Liver (tissue), 9 donors: ENCODE results near the gene TMTC2. TPM values are rescaled to one million over a fixed set of nuclear protein-coding genes. Genes with fewer than 3 reads are reported as not detected.

ENCODE experiments used
- DNase-seq: peaks from one replicate; pipeline ENCODE4 v3.0.0-alpha.2; 2017; ENCODE audit warnings: low spot score
- H3K27ac ChIP-seq, 2 donors: one replicate each; pipeline ENCODE4 v1.7.0; 2013; ENCODE audit warnings: inconsistent platforms in 2 of 2, low read length in 2 of 2, control low read depth in 1 of 2, low read depth in 1 of 2, mild to moderate bottlenecking in 1 of 2
- H3K27me3 ChIP-seq, 4 donors: one replicate each; pipeline versions ENCODE4 v1.6.1 to v1.7.0; 2013; ENCODE audit warnings: low read length in 3 of 4, inconsistent platforms in 1 of 4, mild to moderate bottlenecking in 1 of 4, moderate library complexity in 1 of 4; ENCODE audit not compliant: control insufficient read depth in 4 of 4, insufficient read depth in 4 of 4
- H3K36me3 ChIP-seq, 4 donors: one replicate each; pipeline versions ENCODE4 v1.6.1 to v1.7.0; 2013; ENCODE audit warnings: low read length in 3 of 4, mild to moderate bottlenecking in 3 of 4, low read depth in 1 of 4, moderate library complexity in 1 of 4; ENCODE audit not compliant: control insufficient read depth in 4 of 4, insufficient read depth in 3 of 4
- H3K4me1 ChIP-seq, 4 donors: one replicate each; pipeline versions ENCODE4 v1.6.1 to v1.7.0; 2013; ENCODE audit warnings: low read length in 3 of 4, mild to moderate bottlenecking in 3 of 4, moderate library complexity in 1 of 4; ENCODE audit not compliant: control insufficient read depth in 4 of 4, insufficient read depth in 4 of 4
- H3K4me3 ChIP-seq, 3 donors: one replicate each; pipeline versions ENCODE4 v1.6.1 to v1.7.0; 2013; ENCODE audit warnings: low read length in 3 of 3, control low read depth in 1 of 3, low read depth in 1 of 3, mild to moderate bottlenecking in 1 of 3
- H3K9ac ChIP-seq, 2 donors: one replicate each; pipeline ENCODE4 v1.7.0; 2013; ENCODE audit warnings: low read length in 2 of 2, mild to moderate bottlenecking in 2 of 2, moderate library complexity in 2 of 2, control low read depth in 1 of 2, low read depth in 1 of 2
- H3K9me3 ChIP-seq, 4 donors: one replicate each; pipeline versions ENCODE4 v1.6.1 to v1.7.0; 2013; ENCODE audit warnings: low read length in 3 of 4; ENCODE audit not compliant: control insufficient read depth in 4 of 4
- ATF3 ChIP-seq: IDR thresholded peaks from 2 replicates; pipeline ENCODE4 v1.6.1; 2016; ENCODE audit warnings: antibody characterized with exemption
- CTCF ChIP-seq: fragments of 150-350 bp; IDR thresholded peaks from 2 replicates; pipeline ENCODE4 v1.5.1; 2017; ENCODE audit warnings: improper control_type of control experiment, low read depth, low read length; ENCODE audit not compliant: missing input control
- EGR1 ChIP-seq, 2 donors: IDR thresholded peaks; 2 replicates each; pipeline ENCODE4 v1.6.1; 2016 to 2018; ENCODE audit warnings: antibody characterized with exemption in 2 of 2, low read depth in 2 of 2
- FOXA1 ChIP-seq: IDR thresholded peaks from 2 replicates; pipeline ENCODE4 v1.6.1; 2016; ENCODE audit warnings: antibody characterized with exemption
- FOXA2 ChIP-seq: IDR thresholded peaks from 2 replicates; pipeline ENCODE4 v1.6.1; 2016; ENCODE audit warnings: antibody characterized with exemption
- GABPA ChIP-seq, 2 donors: IDR thresholded peaks in 1 of 2; conservative IDR thresholded peaks in 1 of 2; 2 replicates each; pipeline ENCODE4 v1.6.1; 2016; ENCODE audit warnings: antibody characterized with exemption in 2 of 2, mild to moderate bottlenecking in 1 of 2, moderate library complexity in 1 of 2
- HNF4A ChIP-seq, 2 donors: conservative IDR thresholded peaks; 2 replicates each; pipeline ENCODE4 v1.6.1; 2016; ENCODE audit warnings: antibody characterized with exemption in 2 of 2, mild to moderate bottlenecking in 2 of 2
- HNF4G ChIP-seq: IDR thresholded peaks from 2 replicates; pipeline ENCODE4 v1.6.1; 2016; ENCODE audit warnings: antibody characterized with exemption
- JUND ChIP-seq, 2 donors: IDR thresholded peaks; 2 replicates each; pipeline ENCODE4 v1.6.1; 2016; ENCODE audit warnings: antibody characterized with exemption in 2 of 2
- MAX ChIP-seq: IDR thresholded peaks from 2 replicates; pipeline ENCODE4 v1.6.1; 2016; ENCODE audit warnings: antibody characterized with exemption
- NR2F2 ChIP-seq: IDR thresholded peaks from 2 replicates; pipeline ENCODE4 v1.6.1; 2016; ENCODE audit warnings: antibody characterized with exemption
- RAD21 ChIP-seq, 2 donors: IDR thresholded peaks; 2 replicates each; pipeline ENCODE4 v1.6.1; 2016; ENCODE audit warnings: antibody characterized with exemption in 2 of 2, mild to moderate bottlenecking in 2 of 2
- REST ChIP-seq: IDR thresholded peaks from 2 replicates; pipeline ENCODE4 v1.6.1; 2016; ENCODE audit warnings: antibody characterized with exemption, mild to moderate bottlenecking
- RXRA ChIP-seq, 2 donors: IDR thresholded peaks; 2 replicates each; pipeline ENCODE4 v1.6.1; 2017 to 2018; ENCODE audit warnings: antibody characterized with exemption in 2 of 2, mild to moderate bottlenecking in 1 of 2
- SP1 ChIP-seq: IDR thresholded peaks from 2 replicates; pipeline ENCODE4 v1.6.1; 2018; ENCODE audit warnings: antibody characterized with exemption, mild to moderate bottlenecking
- TAF1 ChIP-seq: conservative IDR thresholded peaks from 2 replicates; pipeline ENCODE4 v1.6.1; 2016; ENCODE audit warnings: antibody characterized with exemption, mild to moderate bottlenecking
- YY1 ChIP-seq: IDR thresholded peaks from 2 replicates; pipeline ENCODE4 v1.6.1; 2016; ENCODE audit warnings: antibody characterized with exemption, mild to moderate bottlenecking
- ZBTB33 ChIP-seq: IDR thresholded peaks from 2 replicates; pipeline ENCODE4 v1.6.1; 2016; ENCODE audit warnings: antibody characterized with exemption
- WGBS: extraction: QIAGEN DNeasy Blood & Tissue Kit; methylation state at CpG from one replicate; pipeline ENCODE4 v1.1.7; 2013; 5-methylcytosine and 5-hydroxymethylcytosine counted together
- polyA plus RNA-seq, 2 donors: library from polyadenylated mRNA; stranded (reverse) in 1 of 2; unstranded in 1 of 2; fragments of 200-250 nt in 1 of 2; fragments of >200 nt in 1 of 2; fragmentation: Nextera tagmentation in 1 of 2; extraction: Ambion mirVana in 1 of 2; gene quantifications; one replicate each; pipeline versions ENCODE4 v1.2.1 to v1.2.3, GENCODE V29; 2013 to 2015
- total RNA-seq, 2 donors: library from RNA; depleted of rRNA; stranded (reverse); fragments of >200 nt; gene quantifications; one replicate each; pipeline ENCODE4 v1.2.3, GENCODE V29; 2014
- donor health status: healthy.
- donor health status: healthy.
- donor health status: healthy.
- donor health status: healthy.
- donor health status: healthy.

TMTC2 gene
- total and polyA plus RNA-seq, 4 donors = 0.36 to 3.0 (median 0.61) TPM

- WGBS = 83% methylated on average over 1 of the region's 1 CpG
- no peak overlapping the region for H3K27ac ChIP-seq
- H3K4me3 ChIP-seq = no peak overlapping the region
- no peaks in the 10 kb centered on the region for H3K36me3 ChIP-seq
- TF ChIP-seq GABPA (IDR thresholded peaks at IDR 0.05 in 1 of 2, conservative IDR thresholded peaks at IDR 0.05 in 1 of 2) = no peak
- TF ChIP-seq YY1 = no peak
- TF ChIP-seq NR2F2 = no peak
- no peak for TF ChIP-seq SP1
- no peak for TF ChIP-seq FOXA1
- TF ChIP-seq RAD21 (IDR thresholded peaks at IDR 0.05) = no peak
- no peak for TF ChIP-seq HNF4G
- no peak for TF ChIP-seq JUND (IDR thresholded peaks at IDR 0.05)
- TF ChIP-seq ZBTB33 = no peak
- no peak for TF ChIP-seq CTCF
- no peak for TF ChIP-seq TAF1
- no peak for TF ChIP-seq ATF3
- no peak for TF ChIP-seq REST
- TF ChIP-seq EGR1 (IDR thresholded peaks at IDR 0.05; ENCODE audit: low read depth in 2 of 2) = no peak
- TF ChIP-seq FOXA2 = no peak
- no peak for TF ChIP-seq HNF4A (conservative IDR thresholded peaks at IDR 0.05)
- no peak for TF ChIP-seq RXRA (IDR thresholded peaks at IDR 0.05)
- no peak for TF ChIP-seq MAX
- H3K9me3 ChIP-seq = no peaks in the 10 kb centered on the region
- no peaks in the 10 kb centered on the region for H3K27me3 ChIP-seq
- peaks cover 1 to 11% (median 7%) of the 10 kb centered on the region in 4 donors for H3K4me1 ChIP-seq
- DNase-seq = no peak
- no peak overlapping the region for H3K9ac ChIP-seq
These were observed 4.8 kb downstream of the TMTC2 start for GRCh38 chr12:82691513-82691912.
